Activated T-helper 1 cell treated with anti-CD3 and anti-CD28 coated beads, Interleukin-2, amount 50 U/mL, for 16 hours (primary cell): ENCODE data around the gene RIOK1.

Experiments used
- DNase-seq, 2 donors: peaks; one replicate each; pipeline ENCODE4 v3.0.0-alpha.2; 2020; ENCODE audit warnings: low read depth in 1 of 2, low spot score in 1 of 2

The RIOK1 gene

GRCh38 chr6:7406743-7407142 is 17.1 kb downstream of the RIOK1 start:
- no peak for DNase-seq

DNA sequence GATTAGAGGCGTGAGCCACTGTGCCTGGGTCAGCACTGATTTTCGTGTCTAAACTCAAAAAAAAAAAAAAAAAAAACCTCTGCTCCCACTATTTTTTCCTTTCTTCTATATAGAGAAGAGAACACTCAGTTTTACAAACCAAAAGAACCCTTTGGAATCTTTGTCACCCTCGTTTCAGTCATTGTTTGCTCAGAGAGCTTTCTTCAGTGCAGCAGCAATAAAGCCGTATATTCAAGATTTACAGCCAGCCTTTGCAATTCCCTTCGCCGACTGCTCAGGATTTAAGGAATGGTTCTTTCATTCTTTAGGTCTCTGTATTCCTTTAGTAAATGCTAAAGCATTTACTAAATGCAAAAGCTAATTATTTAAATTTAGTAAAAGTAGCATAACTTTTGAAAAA is 20.1 kb downstream of the RIOK1 start:
- DNase-seq = no peak

- no peak for DNase-seq
Observed at GRCh38 chr6:7410851-7411250, 21.2 kb downstream of the RIOK1 start.

DNA sequence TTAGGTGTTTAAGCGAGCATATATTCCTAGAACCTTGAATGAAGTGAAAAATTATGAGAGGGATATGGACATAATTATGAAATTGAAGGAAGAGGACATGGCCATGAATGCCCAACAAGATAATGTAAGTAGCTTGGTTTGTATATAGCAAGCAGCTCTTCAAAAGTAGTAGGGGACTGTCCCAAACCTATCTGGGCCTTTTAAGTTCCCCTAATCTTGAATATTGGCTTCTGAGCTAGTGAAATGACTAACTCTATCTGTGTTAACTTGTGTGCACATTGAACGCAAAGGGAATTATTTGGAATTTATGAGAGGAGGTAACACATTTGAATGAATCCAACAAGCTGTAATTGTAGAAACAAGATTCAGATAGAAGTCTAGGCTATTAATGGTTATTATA is 21.7 kb downstream of the RIOK1 start:
- DNase-seq = no peak

GRCh38 chr6:7413151-7413823 is 23.7 kb downstream of the RIOK1 start:
- DNase-seq = no peak

- no peak for DNase-seq
Observed at GRCh38 chr6:7414811-7415210, 25.2 kb downstream of the RIOK1 start.

GRCh38 chr6:7417684-7418083 is 28.1 kb downstream of the RIOK1 start:
- no peak for DNase-seq

DNA sequence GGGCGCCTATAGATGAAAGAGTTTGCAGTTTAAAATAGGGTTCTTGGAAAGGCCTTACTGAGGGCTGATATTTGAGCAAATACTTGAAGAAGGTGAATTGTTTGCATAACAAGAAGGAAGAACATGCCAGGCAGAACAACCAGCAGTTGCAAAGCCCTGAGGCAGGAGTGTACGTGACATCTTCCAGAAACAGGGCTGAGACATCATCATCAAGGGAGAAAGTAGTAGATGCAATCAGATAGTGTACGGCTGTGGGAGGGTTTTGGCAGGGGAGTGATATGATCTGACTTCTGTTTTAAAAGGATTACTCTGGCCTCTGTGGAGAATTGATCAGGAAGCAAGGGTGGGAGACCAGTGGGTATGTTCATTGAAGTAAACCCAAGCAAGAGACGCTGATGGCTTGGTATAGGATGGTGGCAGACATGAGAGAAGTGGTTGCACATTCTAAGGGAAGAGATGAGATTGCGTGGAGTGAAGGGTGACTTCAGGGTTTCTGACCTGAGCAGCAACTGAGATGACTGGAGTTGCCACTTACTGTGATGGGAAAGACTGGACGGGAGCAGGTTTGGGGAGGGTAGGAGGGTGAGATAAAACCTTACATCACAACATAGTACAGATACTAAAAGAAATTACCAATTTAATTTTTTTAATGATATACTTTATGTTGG is 28.8 kb downstream of the RIOK1 start:
- DNase-seq = no peak

DNA sequence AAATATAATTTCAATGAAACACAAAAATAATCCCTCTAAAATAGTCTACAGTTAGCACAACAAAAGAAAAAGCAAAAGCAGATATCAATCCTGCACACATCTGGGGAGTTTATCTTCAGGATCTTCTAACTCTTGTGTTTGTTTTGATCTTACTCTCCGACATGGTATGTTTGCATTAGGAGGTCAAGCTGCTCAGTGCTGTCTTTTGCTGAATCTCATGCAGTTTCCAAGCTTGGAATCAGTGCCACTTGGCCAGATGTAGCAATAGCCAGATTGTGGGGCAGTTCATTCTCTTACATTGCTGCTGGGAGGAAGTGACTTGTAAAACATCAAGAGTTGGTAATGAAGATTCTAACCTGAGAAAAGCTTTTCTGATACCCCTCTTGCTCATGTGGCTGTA is 29.5 kb downstream of the RIOK1 start:
- no peak for DNase-seq

DNA sequence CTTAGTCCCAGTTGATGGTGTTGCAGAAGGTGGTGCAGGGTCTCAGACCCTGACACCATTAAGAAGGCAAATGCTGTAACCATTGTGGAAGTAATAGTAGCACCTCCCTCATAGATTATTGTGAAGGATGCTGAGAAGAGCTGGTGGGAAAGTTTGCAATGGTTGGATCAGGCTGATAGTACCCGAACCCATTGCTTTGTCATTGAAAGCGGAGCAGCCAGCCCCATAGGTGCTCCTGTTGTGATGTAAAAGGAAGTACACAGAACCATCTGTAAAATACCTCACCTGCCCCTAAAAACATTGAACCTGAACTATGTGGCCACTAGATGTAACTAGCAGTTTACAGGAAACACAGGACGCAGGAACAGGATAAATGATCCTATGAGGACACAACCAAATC is 31.5 kb downstream of the RIOK1 start:
- no peak for DNase-seq

- no peak for DNase-seq
Observed at GRCh38 chr6:7424058-7424457, 34.5 kb downstream of the RIOK1 start.

DNA sequence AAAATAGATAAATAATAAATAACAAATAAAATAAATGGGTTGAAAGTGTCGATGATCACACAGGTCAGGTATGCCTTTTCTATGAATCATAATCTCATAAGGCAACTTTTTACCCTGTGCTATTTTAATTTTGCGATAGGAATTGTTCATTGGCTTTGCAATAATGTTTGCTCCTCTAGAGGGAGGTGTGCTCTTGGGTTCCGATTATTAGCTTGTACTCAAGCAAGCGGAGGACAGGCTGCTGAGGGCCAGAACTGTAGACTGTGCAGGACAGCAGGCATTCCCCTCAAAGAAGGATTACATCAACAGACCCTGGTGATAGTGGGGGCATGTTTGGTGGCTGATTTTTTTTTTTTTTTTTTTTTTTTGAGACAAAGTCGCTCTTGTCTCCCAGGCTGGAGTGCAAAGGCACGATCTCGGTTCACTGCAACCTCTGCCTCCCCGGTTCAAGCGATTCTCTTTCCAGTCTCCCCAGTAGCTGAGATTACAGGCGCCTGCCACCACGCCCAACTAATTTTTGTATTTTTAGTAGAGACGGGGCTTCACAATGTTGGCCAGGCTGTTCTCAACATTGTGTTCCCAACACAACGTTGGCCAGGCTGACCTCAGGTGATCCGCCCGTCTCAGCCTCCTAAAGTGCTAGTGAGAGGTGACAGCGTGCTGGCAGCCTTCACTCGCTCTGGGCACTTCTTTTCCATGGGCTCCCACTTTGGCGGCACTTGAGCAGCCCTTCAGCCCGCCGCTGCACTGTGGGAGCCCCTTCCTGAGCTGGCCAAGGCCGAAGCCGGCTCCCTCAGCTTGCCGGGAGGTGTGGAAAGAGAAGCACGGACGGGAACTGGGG is 35.6 kb downstream of the RIOK1 start:
- DNase-seq = no peak

GRCh38 chr6:7425808-7426190 is 36.2 kb downstream of the RIOK1 start:
- DNase-seq = no peak

GRCh38 chr6:7426447-7427169 is 37.0 kb downstream of the RIOK1 start:
- no peak for DNase-seq

DNA sequence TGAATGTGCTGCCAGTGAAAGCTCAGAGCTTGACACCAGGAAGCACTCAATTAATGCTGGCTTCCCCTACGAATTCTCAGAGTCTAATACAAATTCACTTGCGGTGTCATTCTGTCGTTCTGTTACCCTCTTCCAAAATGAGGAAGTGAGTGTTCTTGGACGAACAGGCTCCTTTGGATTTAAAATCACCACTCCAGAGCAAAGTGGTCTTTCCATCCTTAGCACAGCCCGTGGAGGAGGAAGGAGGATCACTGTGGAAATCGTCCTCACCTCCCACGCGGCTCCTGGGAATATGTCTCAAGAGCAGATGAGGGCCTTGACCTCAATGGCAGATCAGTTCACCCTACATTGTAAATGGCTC is 41.7 kb downstream of the RIOK1 start:
- no peak for DNase-seq

GRCh38 chr6:7431674-7432390 is 42.2 kb downstream of the RIOK1 start:
- no peak for DNase-seq

- DNase-seq = no peak
Observed at GRCh38 chr6:7432391-7433120, 42.9 kb downstream of the RIOK1 start.

- DNase-seq = no peak
Observed at GRCh38 chr6:7433121-7433617, 43.6 kb downstream of the RIOK1 start.

DNA sequence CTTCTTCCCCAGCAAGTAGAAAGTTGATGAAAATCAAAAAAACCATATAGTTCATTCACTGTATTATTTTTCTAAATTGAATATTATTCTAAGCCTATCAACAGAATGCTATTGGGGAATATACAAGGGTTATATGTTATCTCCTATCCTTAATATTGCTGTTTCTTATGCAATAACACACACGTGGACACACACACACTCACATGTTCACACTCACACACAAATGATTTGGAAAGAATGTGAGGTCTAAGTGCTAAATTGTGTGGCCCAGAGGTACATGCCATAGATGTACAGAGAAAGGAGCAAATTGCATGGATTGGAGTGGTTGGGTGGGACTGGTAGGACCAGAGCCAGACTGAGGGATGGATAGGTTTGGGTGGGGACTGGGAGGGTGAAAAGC is 45.1 kb downstream of the RIOK1 start:
- DNase-seq = no peak

DNA sequence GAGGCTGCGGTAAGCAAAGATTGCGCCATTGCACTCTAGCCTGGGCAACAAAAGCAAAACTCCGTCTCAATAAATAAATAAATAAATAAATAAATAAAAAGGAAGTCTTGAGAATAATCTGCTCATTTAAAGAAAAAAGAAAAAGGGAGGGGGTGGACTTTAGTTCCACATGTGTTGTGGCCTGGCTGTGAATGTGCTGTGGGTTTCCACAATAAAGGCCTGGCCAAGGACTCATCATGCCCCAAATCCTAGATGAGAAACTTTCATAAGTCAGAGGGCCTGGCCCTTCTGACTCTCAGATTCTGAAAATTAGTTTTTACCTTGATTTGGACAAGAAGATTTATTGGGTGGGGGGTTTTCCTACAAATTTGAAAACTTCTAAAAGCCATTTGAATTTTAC is 48.4 kb downstream of the RIOK1 start:
- DNase-seq = no peak
